Fibroblast of lung (primary cell): Measurements from ENCODE around the gene RHD. TPM values are rescaled to one million over a fixed set of nuclear protein-coding genes. Genes with fewer than 3 reads are reported as not detected.
"Not testable (repeated sequence)": the region's sequence is repeated elsewhere in the genome, so short reads cannot be mapped to it uniquely, and the experiment has no call there.

Experiments used
- DNase-seq, 2 donors: peaks; one replicate each; pipeline versions ENCODE4 v3.0.0 to v3.0.0-alpha.2; 2010; ENCODE audit warnings: low read depth in 2 of 2
- H2AFZ ChIP-seq: 2 replicates; pipeline ENCODE4 v1.5.1; 2012; ENCODE audit warnings: low read length, control low read depth, inconsistent platforms
- H3K27ac ChIP-seq: 2 replicates; pipeline ENCODE4 v1.5.1; 2011; ENCODE audit warnings: low read length, control low read depth; ENCODE audit not compliant: insufficient read depth
- H3K27me3 ChIP-seq: 2 replicates; pipeline ENCODE4 v1.5.1; 2011; ENCODE audit warnings: mild to moderate bottlenecking, low read length; ENCODE audit not compliant: control insufficient read depth, insufficient read depth
- H3K36me3 ChIP-seq: 2 replicates; pipeline ENCODE4 v1.5.1; 2011; ENCODE audit warnings: low read length; ENCODE audit not compliant: control insufficient read depth, insufficient read depth
- H3K4me1 ChIP-seq: 2 replicates; pipeline ENCODE4 v1.5.1; 2011; ENCODE audit warnings: low read length; ENCODE audit not compliant: control insufficient read depth, insufficient read depth; ENCODE audit errors: extremely low read depth
- H3K4me2 ChIP-seq: 2 replicates; pipeline ENCODE4 v1.5.1; 2011; ENCODE audit warnings: low read length, control low read depth; ENCODE audit not compliant: insufficient read depth; ENCODE audit errors: extremely low read depth
- H3K4me3 ChIP-seq, 4 experiments: fragments of 200-600 bp in 1 of 4; sonication (generic) in 1 of 4; replicated peaks in 1 of 4; 2 replicates each; pipeline ENCODE4 v1.5.1; 2011 to 2016; ENCODE audit warnings: low read length in 4 of 4, low read depth in 3 of 4, mild to moderate bottlenecking in 3 of 4, control low read depth in 2 of 4, inconsistent platforms in 1 of 4, mixed read lengths in 1 of 4; ENCODE audit not compliant: insufficient read depth in 1 of 4; ENCODE audit errors: control extremely low read depth in 1 of 4
- H3K79me2 ChIP-seq: 2 replicates; pipeline ENCODE4 v1.5.1; 2012; ENCODE audit warnings: mild to moderate bottlenecking, low read length, inconsistent platforms; ENCODE audit not compliant: control insufficient read depth, insufficient read depth
- H3K9ac ChIP-seq: 2 replicates; pipeline ENCODE4 v1.5.1; 2011; ENCODE audit warnings: mild to moderate bottlenecking, low read length, control low read depth; ENCODE audit not compliant: insufficient read depth
- H3K9me3 ChIP-seq: 2 replicates; pipeline ENCODE4 v1.5.1; 2012; ENCODE audit warnings: low read depth, low read length; ENCODE audit not compliant: control insufficient read depth, insufficient read depth
- H4K20me1 ChIP-seq: 2 replicates; pipeline ENCODE4 v1.5.1; 2011; ENCODE audit warnings: low read length; ENCODE audit not compliant: control insufficient read depth, insufficient read depth; ENCODE audit errors: extremely low read depth
- CTCF ChIP-seq, 2 donors: IDR thresholded peaks in 1 of 2; conservative IDR thresholded peaks in 1 of 2; 1 replicate in 1 of 2; 2 replicates in 1 of 2; pipeline ENCODE4 v1.5.1; 2011 to 2012; ENCODE audit warnings: low read length in 2 of 2, control low read depth in 1 of 2, inconsistent platforms in 1 of 2, low read depth in 1 of 2, mild to moderate bottlenecking in 1 of 2
- EZH2 ChIP-seq: IDR thresholded peaks from 2 replicates; pipeline ENCODE4 v1.5.1; 2012; ENCODE audit warnings: low read length, control low read depth, mild to moderate bottlenecking; ENCODE audit errors: missing control alignments
- polyA plus RNA-seq, 2 donors: library from polyadenylated mRNA; depleted of rRNA in 1 of 2; stranded (reverse) in 1 of 2; unstranded in 1 of 2; fragments of >200 nt; gene quantifications; 2 replicates each; pipeline ENCODE4 v1.2.1, GENCODE V29; 2011 to 2012; ENCODE audit warnings: missing spikeins in 1 of 2
- total RNA-seq: library from RNA; depleted of rRNA; stranded (reverse); fragments of >200 nt; gene quantifications from 2 replicates; pipeline ENCODE4 v1.2.1, GENCODE V29; 2014

RHD gene
- total and polyA plus RNA-seq, 2 donors (not counting 1 experiment from before 2014, with no cell fraction given) = not detected

- H3K36me3 ChIP-seq, DNase-seq, H3K27ac ChIP-seq, H3K9me3 ChIP-seq, H3K27me3 ChIP-seq, H3K4me1 ChIP-seq, H4K20me1 ChIP-seq: not testable (repeated sequence)
- H3K79me2 ChIP-seq = peaks cover 30% of the 10 kb centered on the region
- H3K4me3 ChIP-seq = peak overlapping the region; percentile 64 to 92 (median 68)
- peak overlapping the region; percentile 68 for H2AFZ ChIP-seq
- H3K9ac ChIP-seq = peak overlapping the region; percentile 46
- peak overlapping the region; percentile 84 for H3K4me2 ChIP-seq
- peak; percentile 3 to 19 for TF ChIP-seq CTCF (conservative IDR thresholded peaks at IDR 0.05 in 1 of 2, IDR thresholded peaks at IDR 0.05 in 1 of 2; ENCODE audit: low read depth in 1 of 2, low read length in 2 of 2)
These were observed 64.6 kb downstream of the RHD start for GRCh38 chr1:25336922-25337354.

GRCh38 chr1:25337483-25338187 is 65.3 kb downstream of the RHD start:
- peak overlapping the region; percentile 35 for H3K4me2 ChIP-seq
- H3K79me2 ChIP-seq = peaks cover 37% of the 10 kb centered on the region
- not testable (repeated sequence) for DNase-seq, H4K20me1 ChIP-seq, H3K9me3 ChIP-seq, H3K27me3 ChIP-seq, H3K4me1 ChIP-seq, H3K36me3 ChIP-seq
- H2AFZ ChIP-seq = peak overlapping the region; percentile 76
- H3K9ac ChIP-seq = peak overlapping the region; percentile 23
- H3K27ac ChIP-seq = peak overlapping the region; percentile 94
- peak overlapping the region; percentile 81 to 99 (median 92) for H3K4me3 ChIP-seq

- peaks cover 41% of the 10 kb centered on the region for H3K79me2 ChIP-seq
- H3K27me3 ChIP-seq = no peaks in the 10 kb centered on the region
- H3K36me3 ChIP-seq = no peaks in the 10 kb centered on the region
- DNase-seq = peak; percentile 77 to 86
- H2AFZ ChIP-seq = peak within 1 kb of the TSS; percentile 76
- H3K4me3 ChIP-seq = peak within 1 kb of the TSS; percentile 81 to 99 (median 94)
- H3K4me1 ChIP-seq = peaks cover 1% of the 10 kb centered on the region
- H3K9me3 ChIP-seq = no peaks in the 10 kb centered on the region
- H3K27ac ChIP-seq = peak within 1 kb of the TSS; percentile 94
- no peaks in the 10 kb centered on the region for H4K20me1 ChIP-seq
- peak within 1 kb of the TSS; percentile 97 for H3K9ac ChIP-seq
- peak within 1 kb of the TSS; percentile 79 for H3K4me2 ChIP-seq
- no peak for TF ChIP-seq EZH2
- no peak for TF ChIP-seq CTCF (conservative IDR thresholded peaks at IDR 0.05 in 1 of 2, IDR thresholded peaks at IDR 0.05 in 1 of 2; ENCODE audit: low read depth in 1 of 2, low read length in 2 of 2)
These were observed 66.1 kb downstream of the RHD start, which contains the start of gene TMEM50A for GRCh38 chr1:25338188-25338981. Gene TMEM50A (plus strand): TSS chr1:25338334. CDS start chr1:25340487, 2,153 bp downstream.
